ENCODE data around the gene ACAA2.
"Not testable (repeated sequence)": the region's sequence is repeated elsewhere in the genome, so short reads cannot be mapped to it uniquely, and the experiment has no call there.

The ACAA2 gene

DNA sequence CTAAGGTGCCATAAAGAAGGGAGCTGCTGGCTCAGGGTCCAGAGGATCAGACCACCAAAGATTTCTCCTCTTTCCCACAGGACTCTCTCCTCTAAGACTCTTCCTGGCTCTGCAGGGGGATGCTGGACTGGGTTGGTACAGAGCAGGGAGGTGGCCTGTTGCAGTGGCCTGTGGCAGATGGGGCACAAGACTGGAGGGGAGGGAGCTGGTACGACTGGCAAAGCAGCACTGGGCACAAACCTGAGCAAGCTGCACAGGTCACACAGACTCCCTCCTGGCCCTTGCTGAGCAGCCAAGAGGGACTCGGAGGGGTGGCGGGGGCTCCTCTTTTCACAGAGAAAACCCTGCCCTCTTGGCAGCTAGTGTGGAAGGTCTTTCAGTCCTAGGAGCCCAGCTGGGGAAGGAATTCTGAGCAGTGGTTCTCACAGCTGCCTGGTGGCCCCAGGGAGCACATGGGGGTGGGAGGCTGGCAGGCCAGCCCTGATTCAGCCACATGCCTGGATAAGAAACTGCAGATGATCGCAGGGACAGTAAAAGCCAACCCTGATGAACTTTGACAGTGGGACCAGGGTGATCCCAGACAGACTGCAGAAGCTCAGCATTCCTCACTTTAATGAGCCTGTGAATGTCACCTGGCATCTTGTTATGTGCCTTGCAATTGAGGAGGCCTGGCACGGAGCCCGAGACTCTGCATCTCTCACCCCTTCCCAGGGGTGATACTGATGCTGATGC is 32.5 kb upstream of the ACAA2 start:
- DNase-seq (ENCODE audit: low read depth in 1 of 2, low spot score in 1 of 2) = no peak

GRCh38 chr18:49844903-49845302 is 31.6 kb upstream of the ACAA2 start:
- DNase-seq (ENCODE audit: low read depth in 1 of 2, low spot score in 1 of 2) = no peak

DNA sequence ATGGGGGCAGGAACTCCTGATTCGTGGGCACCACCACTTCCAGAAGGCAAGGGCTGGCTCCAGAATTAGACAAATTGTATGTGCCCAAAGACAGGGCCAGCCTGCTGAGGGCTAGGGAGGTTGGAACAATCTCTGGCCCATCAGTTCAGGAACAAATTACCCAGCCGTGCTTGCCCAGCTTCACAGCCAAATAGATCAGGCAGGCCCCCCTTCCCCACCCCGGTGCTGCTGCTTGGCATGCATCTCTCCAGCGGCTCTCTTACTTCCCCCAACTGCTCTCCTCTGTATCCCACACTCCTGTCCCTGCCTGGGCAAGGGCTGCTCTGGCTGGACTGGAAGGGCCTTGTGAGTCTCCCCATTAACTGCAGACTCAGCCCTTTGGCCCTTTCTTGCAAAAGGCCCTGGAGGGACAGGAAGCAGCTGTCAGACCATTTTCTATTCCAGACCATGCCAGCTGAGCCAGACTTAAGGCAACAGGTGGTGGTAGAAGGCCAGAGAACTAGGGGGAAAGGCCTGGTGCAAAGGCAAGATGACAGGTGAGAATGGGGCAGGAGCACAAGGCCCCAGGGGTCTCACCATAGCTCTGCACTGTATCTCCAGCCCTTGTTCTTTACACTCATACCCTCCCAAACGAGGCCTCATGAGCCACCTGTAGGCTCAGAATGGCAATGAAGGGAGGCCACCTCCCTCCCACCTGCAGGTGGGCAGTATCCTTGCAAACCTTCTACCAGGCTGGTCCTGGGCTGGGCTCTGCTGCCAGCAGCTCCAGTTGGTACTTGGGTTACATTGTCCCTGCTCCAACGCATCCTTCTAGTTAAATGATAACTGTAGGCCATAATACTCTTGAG is 30.7 kb upstream of the ACAA2 start:
- no peak for DNase-seq (ENCODE audit: low read depth in 1 of 2, low spot score in 1 of 2)

DNA sequence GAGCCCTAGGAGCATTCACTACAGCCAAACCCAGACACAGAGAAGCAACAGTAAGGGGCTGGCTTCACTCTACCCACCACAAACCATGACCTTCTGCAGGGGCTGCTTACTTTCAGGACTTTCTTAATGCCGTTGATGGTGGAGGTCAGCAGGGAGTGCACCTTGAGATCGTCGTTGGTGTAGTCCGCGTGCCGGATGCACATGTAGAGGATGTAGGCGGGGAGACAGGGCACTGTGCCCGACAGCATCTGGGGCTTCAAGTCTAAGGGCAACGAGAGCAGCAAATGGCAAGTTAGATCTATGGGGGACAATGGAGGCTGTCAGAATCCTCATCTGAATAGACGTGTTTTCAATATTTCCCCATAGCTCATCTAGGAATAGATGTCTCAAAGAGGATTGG is 29.8 kb upstream of the ACAA2 start:
- DNase-seq (ENCODE audit: low read depth in 1 of 2, low spot score in 1 of 2) = no peak

GRCh38 chr18:49842656-49843055 is 29.3 kb upstream of the ACAA2 start:
- no peak for DNase-seq (ENCODE audit: low read depth in 1 of 2, low spot score in 1 of 2)

DNA sequence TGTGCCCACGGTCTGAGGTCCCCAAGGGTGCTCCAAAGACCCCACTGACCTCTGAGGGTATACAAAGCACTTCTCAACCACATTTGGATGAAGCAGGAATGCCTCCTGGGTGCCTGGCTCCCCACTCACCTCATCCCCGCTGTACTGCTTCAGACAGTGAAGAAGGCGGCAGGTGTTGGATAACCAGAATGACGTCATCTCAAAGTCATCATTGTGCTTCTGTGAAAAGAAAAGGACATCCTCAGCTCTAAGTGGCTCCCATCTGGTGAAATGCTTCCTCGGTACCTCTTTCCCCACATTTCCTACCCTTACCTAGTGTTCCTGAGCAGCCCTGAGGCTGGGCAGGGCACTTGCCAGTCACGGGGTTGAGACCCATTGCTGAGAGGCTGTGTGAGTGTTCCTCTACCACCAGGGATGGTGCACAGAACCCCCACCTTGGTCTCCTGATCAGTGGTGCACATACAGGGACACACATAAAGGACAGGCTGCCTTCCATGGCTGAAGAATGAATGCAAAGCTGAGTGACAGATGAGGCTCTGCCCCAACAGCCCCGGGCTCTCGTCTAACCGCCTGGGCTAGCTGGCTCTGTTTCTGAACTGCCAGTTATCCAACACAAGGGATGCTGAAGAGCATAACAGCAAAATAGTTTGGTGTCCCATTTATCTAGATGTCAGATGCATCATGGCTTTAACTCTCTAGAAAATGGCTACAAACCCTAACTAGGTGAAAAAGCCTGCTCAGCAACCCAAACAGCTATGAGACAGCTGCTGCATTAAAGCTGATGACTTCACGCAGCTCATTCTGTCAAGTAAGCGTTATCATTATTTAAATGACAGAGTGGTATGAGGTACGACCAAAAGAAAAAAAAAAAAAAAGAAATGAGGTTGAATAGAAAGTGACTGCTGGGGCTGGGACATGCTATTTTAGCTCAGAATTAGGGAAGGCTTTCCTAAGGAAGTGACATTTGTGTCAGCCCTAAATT is 28.2 kb upstream of the ACAA2 start:
- no peak for DNase-seq (ENCODE audit: low read depth in 1 of 2, low spot score in 1 of 2)

- no peak for DNase-seq (ENCODE audit: low read depth in 1 of 2, low spot score in 1 of 2)
Measured at GRCh38 chr18:49839012-49839411, 25.7 kb upstream of the ACAA2 start.

DNA sequence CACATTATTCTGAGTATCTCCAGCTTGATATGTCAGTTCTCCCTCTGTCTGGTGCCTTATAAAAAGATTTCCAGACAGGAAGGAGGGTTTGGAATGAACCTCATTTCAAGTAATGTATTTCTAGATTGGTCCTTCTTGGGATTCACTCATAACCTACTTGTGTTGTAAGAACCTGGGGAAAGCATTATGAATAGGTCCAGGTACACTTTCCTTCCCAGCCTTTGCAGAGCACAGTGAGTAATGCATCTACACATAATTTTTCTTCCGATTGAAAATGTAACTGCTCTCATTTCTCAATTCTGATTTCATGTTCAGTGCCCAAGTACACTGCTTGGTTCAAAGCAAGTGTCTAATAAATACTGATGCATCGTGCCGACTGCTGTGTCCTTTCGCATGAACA is 25.0 kb upstream of the ACAA2 start:
- no peak for DNase-seq (ENCODE audit: low read depth in 1 of 2, low spot score in 1 of 2)

GRCh38 chr18:49837889-49838288 is 24.6 kb upstream of the ACAA2 start:
- no peak for DNase-seq (ENCODE audit: low read depth in 1 of 2, low spot score in 1 of 2)

- not testable (repeated sequence) for DNase-seq (ENCODE audit: low read depth in 1 of 2, low spot score in 1 of 2)
Measured at GRCh38 chr18:49837316-49837835, 24.0 kb upstream of the ACAA2 start.

GRCh38 chr18:49835405-49835804 is 22.1 kb upstream of the ACAA2 start:
- DNase-seq (ENCODE audit: low read depth in 1 of 2, low spot score in 1 of 2) = no peak

DNA sequence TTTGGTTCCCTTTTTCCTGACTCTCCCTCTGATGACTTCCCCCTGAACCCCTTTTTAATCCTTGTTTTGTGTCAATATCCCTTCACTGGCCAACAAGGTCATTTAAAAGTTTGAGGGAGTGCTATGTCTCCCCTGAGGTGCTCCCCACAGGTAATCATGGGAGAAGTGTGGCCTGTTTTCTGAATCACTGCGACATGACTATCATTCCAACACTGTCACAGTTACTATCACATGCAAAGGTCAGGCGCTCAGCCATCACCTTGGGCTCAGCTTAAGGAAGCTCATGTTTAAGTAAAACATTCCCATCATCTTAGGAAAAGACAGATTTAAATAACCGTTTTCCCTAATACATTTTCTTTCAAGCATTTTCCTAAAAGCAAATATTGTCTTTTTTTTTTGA is 20.9 kb upstream of the ACAA2 start:
- no peak for DNase-seq (ENCODE audit: low read depth in 1 of 2, low spot score in 1 of 2)

DNA sequence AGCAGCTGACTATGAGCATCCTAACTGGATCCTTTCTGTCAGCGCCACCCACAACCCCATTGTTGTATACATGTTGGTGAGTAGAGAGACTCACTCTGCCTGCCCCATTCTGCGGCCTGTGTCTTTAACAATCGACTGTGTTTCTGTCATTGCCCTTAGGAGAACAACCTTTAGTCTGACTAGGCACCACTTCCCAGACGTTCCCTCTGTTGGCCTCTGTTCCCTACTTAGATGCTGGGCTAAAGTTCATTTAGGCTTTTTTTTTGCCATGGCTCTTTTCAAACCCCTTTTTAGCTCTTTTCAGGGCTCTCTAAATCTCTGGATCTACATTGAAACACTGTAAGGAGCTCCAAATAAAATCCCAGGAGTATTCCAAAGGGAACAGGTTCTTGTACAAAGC is 20.5 kb upstream of the ACAA2 start:
- no peak for DNase-seq (ENCODE audit: low read depth in 1 of 2, low spot score in 1 of 2)

DNA sequence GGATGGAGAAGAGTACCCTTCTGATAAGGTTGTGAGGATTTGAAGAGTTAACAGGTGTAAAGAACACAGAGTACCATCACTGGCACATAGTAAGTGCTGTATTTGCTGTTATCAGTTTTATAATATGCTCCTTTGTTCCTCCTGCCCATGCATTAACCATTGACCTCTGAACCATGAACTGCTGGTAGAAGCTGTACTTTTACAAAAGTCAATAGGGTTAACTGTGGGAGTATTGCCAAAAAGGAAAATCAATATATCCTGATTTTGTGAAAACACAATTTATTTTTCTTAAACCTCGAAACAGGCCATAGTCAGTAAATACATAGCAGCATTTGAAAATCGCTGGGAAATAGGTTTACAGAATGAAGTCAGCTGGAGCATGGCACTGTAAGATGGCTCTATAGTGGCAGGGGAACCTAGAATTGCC is 18.9 kb upstream of the ACAA2 start:
- no peak for DNase-seq (ENCODE audit: low read depth in 1 of 2, low spot score in 1 of 2)

- no peak for DNase-seq (ENCODE audit: low read depth in 1 of 2, low spot score in 1 of 2)
Measured at GRCh38 chr18:49827996-49828395, 14.7 kb upstream of the ACAA2 start.

GRCh38 chr18:49819823-49820671 is 6.7 kb upstream of the ACAA2 start:
- peak in 1 of 2 donors; percentile 17 for DNase-seq (ENCODE audit: low read depth in 1 of 2, low spot score in 1 of 2)

- no peak for DNase-seq (ENCODE audit: low read depth in 1 of 2, low spot score in 1 of 2)
Measured at GRCh38 chr18:49819071-49819662, 5.8 kb upstream of the ACAA2 start.

- no peak for DNase-seq (ENCODE audit: low read depth in 1 of 2, low spot score in 1 of 2)
Measured at GRCh38 chr18:49817947-49818346, 4.6 kb upstream of the ACAA2 start.

- no peak for DNase-seq (ENCODE audit: low read depth in 1 of 2, low spot score in 1 of 2)
Measured at GRCh38 chr18:49815927-49816326, 2.6 kb upstream of the ACAA2 start.

DNA sequence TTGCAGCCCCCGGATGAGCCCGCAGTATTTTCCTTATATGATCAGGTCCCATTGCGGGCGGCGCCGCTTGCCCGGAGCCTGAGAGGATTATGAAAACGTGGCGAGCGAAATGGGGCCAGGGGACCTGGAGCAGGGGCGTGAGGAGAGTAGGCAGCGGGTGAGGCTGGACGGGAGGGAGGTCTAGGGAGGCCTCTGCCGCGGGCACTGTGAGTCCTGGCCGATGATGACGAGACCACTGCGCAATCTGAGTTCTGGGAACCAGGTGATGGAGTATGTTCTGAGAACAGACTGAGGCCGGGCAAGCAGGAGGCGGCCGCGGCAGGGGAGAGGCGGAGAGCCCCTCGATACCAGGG is 790 bp upstream of the ACAA2 start:
- peak in 1 of 2 donors; percentile 38 for DNase-seq (ENCODE audit: low read depth in 1 of 2, low spot score in 1 of 2)
